ENCODE results near the gene TNNI3. TPM values are rescaled to one million over a fixed set of nuclear protein-coding genes. Genes with fewer than 3 reads are reported as not detected.

Gene TNNI3
- total RNA-seq, 2 donors from 2014 or later = 1,897 to 2,132 TPM

DNA sequence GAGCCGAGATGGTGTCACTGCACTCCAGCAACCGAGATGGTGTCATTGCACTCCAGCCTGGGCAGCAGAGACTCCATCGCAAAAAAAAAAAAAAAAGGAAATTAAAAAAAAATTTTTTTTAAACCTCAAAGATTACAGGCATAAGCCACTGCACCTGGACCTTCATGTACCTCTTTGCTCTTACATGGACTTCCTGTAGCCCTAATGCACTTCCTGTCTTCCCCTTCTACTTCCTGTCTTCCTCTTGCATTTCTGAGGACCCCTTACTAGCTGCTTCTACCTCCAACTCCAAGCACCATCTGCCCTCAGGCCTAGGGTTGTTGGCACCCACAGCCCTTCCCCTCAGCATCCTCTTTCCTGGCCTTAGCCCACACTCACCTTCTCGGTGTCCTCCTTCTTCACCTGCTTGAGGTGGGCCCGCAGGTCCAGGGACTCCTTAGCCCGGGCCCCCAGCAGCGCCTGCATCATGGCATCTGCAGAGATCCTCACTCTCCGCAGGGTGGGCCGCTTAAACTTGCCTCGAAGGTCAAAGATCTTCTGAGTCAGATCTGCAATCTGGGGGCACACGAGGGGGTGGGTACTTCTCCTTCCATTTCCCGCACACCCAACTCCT, 3.8 kb downstream of the TNNI3 start:
- DNase-seq (no peak), ATAC-seq (no peak)
- intact Hi-C loops (cut with DNase I) = no loop called here

DNA sequence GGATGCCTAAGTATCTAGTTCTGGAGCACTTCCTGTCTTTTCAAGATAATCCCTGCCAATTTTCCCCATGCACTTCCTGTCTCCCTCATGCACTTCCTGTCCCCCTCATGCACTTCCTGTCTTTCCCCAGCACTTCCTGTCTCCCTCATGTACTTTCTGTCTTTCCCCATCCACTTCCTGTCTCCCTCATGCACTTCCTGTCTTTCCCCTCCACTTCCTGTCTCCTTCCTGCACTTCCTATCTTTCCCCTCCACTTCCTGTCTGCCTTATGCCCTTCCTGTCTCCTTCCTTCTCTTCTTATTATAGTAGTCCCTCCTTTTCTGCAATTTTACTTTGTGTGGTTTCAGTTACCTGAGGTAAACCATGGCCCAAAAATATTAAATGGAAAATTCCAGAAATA, 5.5 kb downstream of the TNNI3 start:
- intact Hi-C loops (cut with DNase I) = no loop called here
- DNase-seq (no peak), ATAC-seq (no peak)

DNA sequence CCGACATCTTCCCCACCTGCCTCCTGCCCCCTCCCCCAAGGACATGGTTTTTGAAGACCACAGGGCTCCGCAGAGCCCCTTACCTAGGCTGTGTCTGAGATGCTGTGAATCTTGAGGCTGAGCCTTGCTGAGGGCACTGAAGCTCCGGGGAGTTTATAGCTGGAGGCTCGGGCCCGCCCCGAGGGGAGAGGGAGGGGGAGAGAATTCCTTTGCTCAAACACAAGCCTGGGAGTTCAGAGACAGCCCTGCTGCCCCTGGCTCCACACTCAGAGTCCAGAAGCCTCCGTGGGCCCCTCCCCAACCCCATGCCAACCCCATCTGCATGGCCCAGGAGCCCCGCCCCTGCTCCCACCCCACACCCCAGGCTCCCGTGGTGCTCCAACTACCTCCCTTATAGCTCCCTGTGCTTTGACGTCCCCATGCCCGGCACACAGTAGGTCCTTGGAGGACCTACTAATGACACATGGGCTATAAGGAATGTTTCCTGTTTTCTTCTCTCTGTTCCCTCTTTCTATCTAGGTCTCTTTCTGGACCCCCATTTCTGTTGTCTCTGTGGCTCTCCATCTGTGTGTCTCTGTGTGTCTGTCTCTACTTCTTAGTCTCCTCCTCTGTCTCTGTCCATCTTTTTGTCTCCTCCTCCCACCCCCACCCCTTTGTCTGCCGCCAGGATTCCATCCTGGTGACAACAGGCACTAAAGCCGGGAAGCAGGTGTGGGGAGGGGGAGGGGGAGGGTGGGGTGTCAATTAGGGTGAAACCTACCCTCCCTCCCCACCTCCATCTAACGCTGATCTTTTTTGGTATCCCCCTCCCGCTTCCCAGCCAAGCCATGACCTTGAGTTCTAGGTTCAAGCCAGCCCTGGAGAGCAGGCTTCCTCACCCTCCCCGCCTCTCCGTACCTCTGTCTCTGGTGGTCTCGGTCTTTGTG, 8.2 kb downstream of the TNNI3 start, which contains the start of gene TNNT1:
TNNT1 (minus strand) TSS at position 129 of the 926 bp plus-strand sequence. CDS start 2,049 bp downstream, outside the sequence.
- ATAC-seq = peak; percentile 45 to 54
- DNase-seq = no peak
- intact Hi-C loops (cut with DNase I) = loop anchor here in 1 of 2 donors (10.0 kb wide), 1 partner anchor 265 kb away; no protein-coding TSS in a partner anchor

DNA sequence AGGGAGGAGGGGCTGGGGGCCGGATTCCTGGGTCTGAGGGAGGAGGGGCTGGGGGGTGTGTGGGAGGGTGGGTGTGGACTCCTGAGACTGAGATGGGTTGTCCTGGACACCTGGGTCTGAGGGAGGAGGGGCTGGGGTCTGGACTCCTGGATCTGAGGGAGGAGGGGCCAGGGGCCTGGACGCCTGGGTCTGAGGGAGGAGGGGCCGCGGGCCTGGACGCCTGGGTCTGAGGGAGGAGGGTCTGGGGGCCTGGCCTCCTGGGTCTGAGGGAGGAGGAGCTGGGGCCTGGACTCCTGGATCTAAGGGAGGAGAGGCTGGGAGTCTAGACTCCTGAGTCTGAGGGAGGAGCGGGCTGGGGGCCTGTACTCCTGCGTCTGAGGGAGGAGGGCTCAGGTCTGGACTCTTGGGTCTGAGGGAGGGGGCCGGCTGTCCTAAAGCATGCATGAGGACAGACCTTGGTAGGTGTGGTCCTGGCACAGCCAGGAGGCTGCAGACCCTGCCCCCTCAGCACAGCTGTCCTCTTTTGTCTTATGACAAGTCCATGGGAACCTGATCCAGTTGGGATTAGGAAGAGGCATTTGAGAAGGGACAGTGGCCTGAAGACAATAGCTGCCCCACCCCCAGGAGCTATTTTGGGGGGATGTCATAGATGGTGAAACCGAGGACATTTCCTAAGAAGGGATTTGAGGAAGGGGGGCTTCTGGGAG, 9.8 kb downstream of the TNNI3 start:
- DNase-seq (no peak), ATAC-seq (no peak)
- intact Hi-C loops (cut with DNase I) = loop anchor here in 1 of 2 donors (10.0 kb wide), 1 partner anchor 267 kb away; no protein-coding TSS in a partner anchor

DNA sequence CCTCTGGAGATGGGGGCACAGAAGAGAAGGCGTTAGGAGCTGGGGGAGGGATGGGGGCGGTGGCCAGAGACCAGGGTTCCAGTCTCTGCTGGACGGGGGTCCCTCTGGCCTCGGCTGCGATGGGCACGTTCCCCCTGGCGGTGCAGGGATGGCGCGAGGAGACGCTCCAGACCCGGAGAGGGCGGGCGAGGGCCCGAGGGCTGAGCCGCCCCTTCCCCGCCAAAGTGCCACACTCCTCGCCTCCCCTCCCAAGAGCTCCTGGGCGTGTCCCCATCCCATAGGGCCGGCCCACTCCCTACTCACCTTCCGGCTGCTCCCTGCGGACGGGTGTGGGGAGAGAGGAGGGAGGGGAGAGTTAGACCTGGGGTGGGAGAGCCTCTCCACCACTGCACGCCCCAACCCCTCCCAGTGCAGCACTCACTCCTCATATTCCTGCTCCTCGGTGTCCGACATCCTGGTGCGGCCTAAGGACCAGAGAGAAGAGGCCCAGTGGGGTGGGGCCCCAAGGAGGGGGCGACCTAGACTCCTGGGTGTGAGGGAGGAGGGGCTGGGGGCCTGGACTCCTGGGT, 10.7 kb downstream of the TNNI3 start:
- peak in 1 of 2 donors; percentile 56 for ATAC-seq
- intact Hi-C loops (cut with DNase I) = loop anchor here in 1 of 2 donors (10.0 kb wide), 1 partner anchor 268 kb away; no protein-coding TSS in a partner anchor
- DNase-seq = no peak

DNA sequence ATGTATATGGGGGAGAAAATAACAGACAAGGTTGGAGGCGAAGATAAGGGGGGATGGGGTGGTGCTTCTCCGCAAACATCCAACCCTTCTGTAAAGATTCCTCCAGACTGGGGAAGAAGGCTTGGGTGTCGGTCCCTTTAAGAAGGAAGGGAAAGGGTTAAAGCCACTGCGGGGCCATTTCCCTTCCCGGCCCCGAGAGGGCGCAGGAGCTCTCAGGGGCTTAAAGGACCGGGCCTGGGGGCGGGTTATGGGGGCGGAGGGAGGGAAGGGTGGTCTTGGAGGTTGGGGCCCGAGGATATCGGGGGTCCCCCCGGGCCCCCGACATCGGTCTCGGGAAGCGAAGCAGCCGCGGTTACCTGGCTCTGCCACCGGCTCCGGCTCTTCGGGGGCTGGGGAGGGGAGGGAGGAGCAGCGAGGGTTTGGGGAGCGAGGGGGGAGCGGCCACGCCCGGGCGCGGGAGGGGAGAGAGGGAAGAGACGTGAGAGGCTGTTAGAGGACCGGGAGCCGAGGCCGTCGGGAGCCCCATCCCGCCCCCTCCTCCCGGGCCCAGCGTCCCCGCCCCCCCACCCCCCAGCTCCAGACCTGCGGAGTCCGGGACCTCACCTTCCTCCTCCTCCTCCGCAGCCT, 11.3 kb downstream of the TNNI3 start:
- intact Hi-C loops (cut with DNase I) = loop anchor here in 1 of 2 donors (10.0 kb wide), 1 partner anchor 269 kb away; no protein-coding TSS in a partner anchor
- ATAC-seq = peak in 1 of 2 donors; percentile 10
- no peak for DNase-seq

DNA sequence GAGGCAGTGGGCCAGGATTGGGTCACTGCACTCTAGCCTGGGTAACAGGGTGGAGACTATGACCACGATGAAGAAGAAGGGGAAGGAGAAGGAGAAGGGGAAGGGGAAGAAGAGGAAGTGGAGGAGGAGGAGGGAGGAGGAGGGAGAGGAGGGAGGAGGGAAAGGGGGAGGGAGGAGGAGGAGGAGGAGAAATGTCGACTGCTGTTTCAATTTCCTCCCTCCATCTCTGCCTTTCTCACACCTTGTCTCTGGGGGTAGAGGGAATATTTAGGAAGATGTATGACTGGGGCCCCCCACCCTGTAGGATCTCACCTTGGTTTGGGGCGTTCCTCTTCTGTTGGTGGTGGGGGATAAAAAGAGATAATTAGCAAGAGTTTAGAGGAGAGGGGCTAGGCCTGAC, 12.3 kb downstream of the TNNI3 start:
- no peak for ATAC-seq
- no peak for DNase-seq
- intact Hi-C loops (cut with DNase I) = loop anchor here in 1 of 2 donors (10.0 kb wide), 1 partner anchor 270 kb away; no protein-coding TSS in a partner anchor

DNA sequence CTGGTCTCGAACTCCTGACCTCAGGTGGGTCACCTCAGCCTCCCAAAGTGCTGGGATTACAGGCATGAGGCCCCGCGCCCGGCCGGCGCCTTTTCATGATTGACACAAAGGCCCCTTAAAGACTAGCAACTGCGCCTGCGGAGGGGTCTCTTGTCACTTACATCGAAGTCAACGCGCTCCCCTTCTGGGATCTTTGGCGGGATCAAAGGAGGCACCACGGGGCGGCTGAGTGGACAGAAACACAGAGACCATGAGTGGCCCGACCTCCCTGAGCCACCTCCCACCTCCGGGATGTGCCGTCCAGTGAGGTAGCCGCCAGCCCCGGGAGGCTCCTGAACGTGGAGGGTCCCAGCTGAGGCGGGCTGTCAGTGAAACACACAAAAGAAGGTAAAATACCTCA, 15.8 kb downstream of the TNNI3 start:
- DNase-seq (no peak), ATAC-seq (no peak)
- intact Hi-C loops (cut with DNase I) = loop anchor here (2.0 to 10.0 kb wide), 2 partner anchors 273 to 277 kb away; no protein-coding TSS in a partner anchor

DNA sequence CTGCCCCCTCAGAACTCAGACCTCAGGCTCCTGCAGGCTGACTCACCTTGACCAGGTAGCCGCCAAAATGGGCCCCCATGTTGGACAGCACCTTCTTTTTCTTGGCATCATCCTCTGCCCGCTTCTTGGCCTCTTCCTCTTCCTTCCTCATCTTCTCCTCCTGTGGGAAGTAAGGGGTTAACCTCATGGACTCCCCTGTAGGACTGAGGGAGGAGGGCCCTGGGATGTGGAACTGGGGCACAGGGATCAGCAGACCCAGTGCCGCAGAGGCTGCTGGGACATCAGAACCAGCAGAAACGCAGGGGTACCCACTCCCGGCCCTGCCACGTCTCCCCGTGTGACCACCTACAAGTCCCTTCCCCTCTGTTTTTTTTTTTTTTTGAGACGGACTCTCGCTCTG, 19.6 kb downstream of the TNNI3 start:
- intact Hi-C loops (cut with DNase I) = no loop called here
- ATAC-seq (no peak), DNase-seq (no peak)

DNA sequence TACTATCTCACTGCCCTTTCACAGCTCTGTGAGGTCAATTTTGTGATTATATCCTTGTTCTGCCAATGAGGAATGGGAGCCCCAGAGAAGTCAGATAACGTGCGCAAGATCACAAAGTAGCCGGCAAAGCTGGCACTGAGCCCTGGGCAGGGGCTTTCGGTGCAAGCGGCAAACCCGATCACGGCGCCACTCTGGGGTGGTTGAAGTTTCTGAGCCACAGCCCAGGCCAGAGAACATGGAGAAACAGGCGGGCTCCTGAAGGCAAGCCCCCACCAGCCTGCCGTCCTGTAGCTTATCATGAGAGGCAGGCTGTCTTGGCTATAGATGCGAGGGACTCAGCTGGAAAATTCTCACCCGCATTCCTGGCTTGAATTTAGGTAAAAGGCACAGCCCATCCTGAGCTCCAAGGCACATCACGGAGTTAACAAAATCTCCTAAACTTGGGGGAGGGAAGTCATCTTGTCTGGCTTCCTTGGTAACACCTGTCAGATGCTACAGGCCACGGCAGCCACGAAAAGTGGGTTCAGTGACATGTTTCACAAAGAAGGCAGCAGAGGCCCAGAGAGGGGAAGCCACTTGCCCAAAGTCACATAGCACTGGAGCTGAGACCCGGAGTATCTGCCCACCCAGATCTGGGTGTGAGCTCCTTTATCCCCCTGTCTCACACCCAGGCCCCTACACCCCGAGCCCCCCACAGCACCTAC, 21.0 kb downstream of the TNNI3 start:
- DNase-seq (no peak), ATAC-seq (no peak)
- intact Hi-C loops (cut with DNase I) = no loop called here

DNA sequence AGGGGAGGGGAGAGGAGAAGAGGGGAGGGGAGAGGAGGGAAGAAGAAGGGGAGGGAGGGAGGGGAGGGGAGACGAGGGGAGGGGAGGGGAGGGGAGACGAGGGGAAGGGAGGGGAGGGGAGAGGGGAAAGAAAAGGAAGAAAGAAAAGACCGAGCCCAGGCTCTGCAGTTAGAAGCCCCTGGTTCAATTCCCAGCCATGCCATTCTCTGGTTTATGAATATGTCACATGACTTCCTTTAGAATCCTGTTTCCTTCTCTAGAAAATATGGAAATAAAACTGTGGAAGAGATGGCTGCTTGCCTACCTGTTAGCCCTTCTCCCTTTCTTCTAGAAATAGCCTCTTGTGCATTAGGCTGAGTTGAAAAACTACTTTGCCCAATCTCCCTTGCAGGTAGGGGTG, 22.8 kb downstream of the TNNI3 start:
- DNase-seq = no peak
- intact Hi-C loops (cut with DNase I) = no loop called here
- ATAC-seq = no peak

DNA sequence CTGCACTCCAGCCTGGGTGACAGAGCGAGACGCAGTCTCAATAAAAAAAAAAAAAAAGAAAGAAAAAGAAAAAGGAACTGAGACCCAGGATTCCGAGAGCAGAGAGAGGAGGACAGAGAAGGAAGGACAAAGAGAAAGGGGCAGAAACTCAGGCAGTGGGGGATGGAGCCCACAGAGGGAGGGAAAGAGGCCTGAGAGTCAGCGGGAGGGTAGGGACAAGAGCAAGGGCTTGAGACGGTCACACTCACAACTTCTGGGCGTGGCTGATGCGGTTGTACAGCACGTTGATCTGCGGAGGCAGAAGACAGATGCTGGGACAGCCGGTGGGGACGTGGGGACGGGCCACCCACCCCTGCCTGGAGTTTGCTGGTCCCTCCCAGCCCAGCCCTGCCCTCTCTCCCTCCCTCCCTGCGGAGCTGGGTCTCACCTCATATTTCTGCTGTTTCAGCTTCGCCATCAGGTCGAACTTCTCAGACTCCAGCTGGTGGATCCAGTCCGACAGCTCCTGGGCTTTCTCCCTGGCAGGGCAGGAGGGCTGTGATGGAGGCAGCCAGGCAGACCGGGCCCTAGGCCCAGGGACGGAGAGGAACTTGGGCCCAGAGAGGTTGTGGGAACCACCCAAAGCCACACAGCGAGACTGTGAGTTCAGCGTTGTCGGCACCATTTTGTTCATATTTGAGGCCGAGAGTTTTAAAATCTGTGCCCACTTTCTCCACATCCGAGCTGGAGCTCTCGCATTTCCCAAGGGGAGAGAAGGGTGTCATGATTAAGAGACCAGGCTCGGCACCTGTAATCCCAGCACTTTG, 23.7 kb downstream of the TNNI3 start:
- intact Hi-C loops (cut with DNase I) = no loop called here
- ATAC-seq (no peak), DNase-seq (no peak)

DNA sequence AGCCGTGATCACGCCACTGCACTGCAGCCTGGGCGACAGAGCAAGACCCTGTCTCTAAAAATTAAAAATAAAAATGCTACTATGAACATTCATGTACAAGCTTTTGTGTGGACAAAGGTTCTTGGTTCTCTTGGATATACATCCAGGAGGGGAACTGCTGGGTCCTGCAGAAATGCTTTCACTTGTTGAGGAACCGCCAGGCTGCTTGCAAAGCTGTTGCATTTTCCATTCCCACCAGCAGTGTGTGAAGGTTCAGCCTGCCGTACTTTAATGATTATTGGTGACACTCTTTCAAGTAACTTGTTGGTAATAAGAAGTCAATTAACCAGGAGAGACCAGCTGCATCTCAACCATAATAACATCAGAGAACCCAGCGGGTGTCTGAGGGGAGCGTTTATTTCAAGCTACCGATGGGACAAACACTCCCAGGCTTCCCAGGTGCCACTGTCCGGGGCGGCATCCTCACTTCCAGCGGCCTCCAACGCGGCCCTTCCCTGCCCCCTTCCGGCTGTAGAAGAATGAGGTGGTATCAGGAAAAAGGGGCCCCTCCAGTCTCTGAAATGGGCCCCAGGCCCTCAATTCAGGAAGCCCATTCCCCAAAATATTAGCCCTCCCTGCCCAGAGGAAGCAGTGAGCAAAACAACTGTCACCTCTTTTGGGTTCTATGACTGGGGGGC, 24.9 kb downstream of the TNNI3 start:
- ATAC-seq = no peak
- no peak for DNase-seq
- intact Hi-C loops (cut with DNase I) = no loop called here

DNA sequence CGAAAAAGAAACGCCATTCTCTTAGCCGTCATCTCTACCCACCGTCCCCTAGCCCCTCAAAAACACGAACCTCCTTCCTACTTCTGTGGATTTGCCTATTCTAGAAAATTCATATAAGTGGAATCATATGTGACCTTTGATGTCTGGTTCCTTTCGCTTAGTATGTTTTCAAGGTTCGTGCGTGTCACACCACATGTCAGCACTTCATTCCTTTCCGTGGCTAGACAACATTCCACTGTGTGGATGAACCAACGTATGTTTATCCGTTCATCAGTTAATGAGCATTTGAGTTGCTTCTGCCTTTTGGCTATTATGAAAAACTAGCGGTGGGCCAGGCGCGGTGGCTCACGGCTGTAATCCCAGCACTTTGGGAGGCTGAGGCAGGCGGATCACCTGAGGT, 26.1 kb downstream of the TNNI3 start:
- DNase-seq (no peak), ATAC-seq (no peak)
- intact Hi-C loops (cut with DNase I) = no loop called here

DNA sequence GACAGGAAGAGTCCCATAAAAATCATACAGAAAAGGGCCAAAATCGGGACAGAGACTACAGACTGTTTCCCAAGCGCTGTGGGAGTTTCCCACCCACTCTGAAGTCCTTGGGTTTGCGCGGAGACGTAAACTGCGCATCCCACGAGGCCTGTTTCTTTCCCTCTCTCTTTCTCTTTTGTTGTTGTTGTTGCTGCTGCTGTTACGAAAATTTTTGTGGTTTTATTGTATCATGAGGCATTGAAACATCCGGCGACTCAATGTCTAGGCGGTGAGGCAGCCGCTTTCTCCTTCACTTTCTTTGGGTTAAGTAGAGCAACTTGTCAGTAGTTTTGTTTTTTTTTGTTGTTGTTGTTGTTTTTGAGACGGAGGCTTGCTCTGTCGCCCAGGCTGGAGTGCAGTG, 38.5 kb downstream of the TNNI3 start:
- intact Hi-C loops (cut with DNase I) = no loop called here
- DNase-seq (no peak), ATAC-seq (no peak)

DNA sequence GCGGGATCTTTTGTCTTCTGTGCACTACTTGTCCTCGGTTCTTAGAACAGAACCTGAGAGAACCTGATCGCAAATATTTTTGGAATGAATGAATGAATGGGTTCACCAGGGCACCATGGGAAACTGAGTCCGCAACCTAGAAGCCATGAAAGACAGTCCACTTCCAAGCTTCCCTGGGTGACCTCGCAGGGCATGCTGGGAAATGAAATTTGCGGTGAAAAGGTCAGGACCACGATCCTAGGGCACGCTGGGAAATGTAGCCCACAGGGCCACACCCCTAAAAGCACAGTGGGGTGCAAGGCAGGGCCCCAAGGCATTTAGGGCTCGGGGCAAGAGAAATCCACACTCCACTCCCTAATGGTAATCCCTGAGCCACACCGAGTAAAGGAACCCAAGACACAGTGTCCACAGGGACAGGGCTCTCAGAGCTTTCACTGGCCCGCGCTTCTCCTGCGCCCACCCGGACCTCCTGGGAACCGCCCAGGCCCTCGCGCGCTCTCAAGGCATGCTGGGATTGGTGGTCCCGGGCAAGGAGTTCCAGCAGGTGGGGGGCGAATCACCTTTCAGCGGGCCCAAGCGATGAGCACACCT, 39.0 kb downstream of the TNNI3 start:
- intact Hi-C loops (cut with DNase I) = no loop called here
- ATAC-seq (peak; percentile 40 to 41), DNase-seq (peak; percentile 73)

Measured in left cardiac atrium (tissue), 4 donors.